ENCODE data around the gene PMP22.

PMP22 gene

GRCh38 chr17:15270628-15271381 is 5.7 kb upstream of the PMP22 start:
- TF ChIP-seq CTCF (IDR thresholded peaks at IDR 0.05; ENCODE audit: control insufficient read depth, insufficient read depth, low read depth, low read length, missing control alignments): no peak

GRCh38 chr17:15269780-15270089 is 4.6 kb upstream of the PMP22 start:
- no peak for TF ChIP-seq CTCF (IDR thresholded peaks at IDR 0.05; ENCODE audit: control insufficient read depth, insufficient read depth, low read depth, low read length, missing control alignments)
- no peak for DNase-seq (ENCODE audit: low read depth)
- no peak overlapping the region for H3K4me3 ChIP-seq (ENCODE audit: control insufficient read depth, low read depth, low read length)

More at GRCh38 chr17:15270628-15271381, 5.7 kb upstream of the PMP22 start:
- DNase-seq (ENCODE audit: low read depth): no peak
- H3K4me3 ChIP-seq (ENCODE audit: control insufficient read depth, low read depth, low read length): no peak overlapping the region

- TF ChIP-seq CTCF (IDR thresholded peaks at IDR 0.05; ENCODE audit: control insufficient read depth, insufficient read depth, low read depth, low read length, missing control alignments): no peak
Observed at GRCh38 chr17:15269087-15269779, 4.1 kb upstream of the PMP22 start.

GRCh38 chr17:15268461-15268860 is 3.3 kb upstream of the PMP22 start:
- no peak overlapping the region for H3K4me3 ChIP-seq (ENCODE audit: control insufficient read depth, low read depth, low read length)
- no peak for TF ChIP-seq CTCF (IDR thresholded peaks at IDR 0.05; ENCODE audit: control insufficient read depth, insufficient read depth, low read depth, low read length, missing control alignments)
- DNase-seq (ENCODE audit: low read depth): no peak

More at GRCh38 chr17:15269087-15269779, 4.1 kb upstream of the PMP22 start:
- H3K4me3 ChIP-seq (ENCODE audit: control insufficient read depth, low read depth, low read length): no peak overlapping the region
- DNase-seq (ENCODE audit: low read depth): no peak

GRCh38 chr17:15267996-15268395 is 2.9 kb upstream of the PMP22 start:
- DNase-seq (ENCODE audit: low read depth): no peak
- no peak overlapping the region for H3K4me3 ChIP-seq (ENCODE audit: control insufficient read depth, low read depth, low read length)
- TF ChIP-seq CTCF (IDR thresholded peaks at IDR 0.05; ENCODE audit: control insufficient read depth, insufficient read depth, low read depth, low read length, missing control alignments): no peak

- no peak for DNase-seq (ENCODE audit: low read depth)
- TF ChIP-seq CTCF (IDR thresholded peaks at IDR 0.05; ENCODE audit: control insufficient read depth, insufficient read depth, low read depth, low read length, missing control alignments): no peak
- H3K4me3 ChIP-seq (ENCODE audit: control insufficient read depth, low read depth, low read length): no peak overlapping the region
Observed at GRCh38 chr17:15266325-15267125, 1.4 kb upstream of the PMP22 start.

All from AG09309 (cell line).